Trophoblast cell (in vitro differentiated cells and primary cell): Measurements from ENCODE around the gene DDX5.
"Not testable (repeated sequence)": the region's sequence is repeated elsewhere in the genome, so short reads cannot be mapped to it uniquely, and the experiment has no call there.

ENCODE experiments used
- DNase-seq, 2 donors: peaks; one replicate each; pipeline ENCODE4 v3.0.0-alpha.2; 2016
- H2AFZ ChIP-seq: 2 replicates; pipeline ENCODE4 v1.6.1; 2013; ENCODE audit warnings: low read length, moderate library complexity, mild to moderate bottlenecking; ENCODE audit not compliant: insufficient read depth, poor library complexity
- H2AK5ac ChIP-seq: 2 replicates; pipeline ENCODE4 v1.6.1; 2013; ENCODE audit warnings: mild to moderate bottlenecking, low read length
- H2BK120ac ChIP-seq: 2 replicates; pipeline ENCODE4 v1.6.1; 2013; ENCODE audit warnings: low read length, mild to moderate bottlenecking, moderate library complexity; ENCODE audit not compliant: insufficient read depth, poor library complexity
- H2BK12ac ChIP-seq: 2 replicates; pipeline ENCODE4 v1.6.1; 2013; ENCODE audit warnings: mild to moderate bottlenecking, low read length, moderate library complexity
- H2BK5ac ChIP-seq: 2 replicates; pipeline ENCODE4 v1.6.1; 2013; ENCODE audit warnings: low read length, low read depth, moderate library complexity, mild to moderate bottlenecking; ENCODE audit not compliant: poor library complexity
- H3K14ac ChIP-seq: 2 replicates; pipeline ENCODE4 v1.6.1; 2013; ENCODE audit warnings: mild to moderate bottlenecking, low read length
- H3K18ac ChIP-seq: 2 replicates; pipeline ENCODE4 v1.6.1; 2013; ENCODE audit warnings: mild to moderate bottlenecking, low read length
- H3K23ac ChIP-seq: 2 replicates; pipeline ENCODE4 v1.6.1; 2013; ENCODE audit warnings: low read length
- H3K27ac ChIP-seq: 2 replicates; pipeline ENCODE4 v1.5.1; 2013; ENCODE audit warnings: low read depth, mild to moderate bottlenecking, inconsistent platforms, low read length, moderate library complexity
- H3K27me3 ChIP-seq: 2 replicates; pipeline ENCODE4 v1.6.1; 2013; ENCODE audit warnings: inconsistent platforms, mild to moderate bottlenecking, low read length, moderate library complexity; ENCODE audit not compliant: insufficient read depth
- H3K36me3 ChIP-seq, 2 experiments: 1 replicate in 1 of 2; 2 replicates in 1 of 2; pipeline ENCODE4 v1.6.1; 2013; ENCODE audit warnings: low read length in 2 of 2, mild to moderate bottlenecking in 2 of 2, moderate library complexity in 1 of 2; ENCODE audit not compliant: insufficient read depth in 2 of 2, control insufficient read depth in 1 of 2
- H3K4ac ChIP-seq: 2 replicates; pipeline ENCODE4 v1.6.1; 2013; ENCODE audit warnings: low read depth, mild to moderate bottlenecking, low read length, moderate library complexity
- H3K4me1 ChIP-seq, 2 experiments: 1 replicate in 1 of 2; 2 replicates in 1 of 2; pipeline ENCODE4 v1.6.1; 2013; ENCODE audit warnings: low read length in 2 of 2, mild to moderate bottlenecking in 2 of 2, moderate library complexity in 1 of 2; ENCODE audit not compliant: insufficient read depth in 2 of 2, control insufficient read depth in 1 of 2
- H3K4me2 ChIP-seq: 2 replicates; pipeline ENCODE4 v1.6.1; 2013; ENCODE audit warnings: inconsistent platforms, mild to moderate bottlenecking, low read length, moderate library complexity
- H3K4me3 ChIP-seq: 2 replicates; pipeline ENCODE4 v1.5.1; 2013; ENCODE audit warnings: mild to moderate bottlenecking, low read depth, low read length, inconsistent platforms
- H3K79me1 ChIP-seq: one replicate; pipeline ENCODE4 v1.6.1; 2013; ENCODE audit warnings: low read length
- H3K79me2 ChIP-seq: 2 replicates; pipeline ENCODE4 v1.6.1; 2013; ENCODE audit warnings: low read length, mild to moderate bottlenecking; ENCODE audit not compliant: control insufficient read depth, insufficient read depth, poor library complexity
- H3K9ac ChIP-seq: 2 replicates; pipeline ENCODE4 v1.6.1; 2013; ENCODE audit warnings: mild to moderate bottlenecking, low read length
- H3K9me3 ChIP-seq: 2 replicates; pipeline ENCODE4 v1.6.1; 2013; ENCODE audit warnings: low read depth, mild to moderate bottlenecking, control low read depth, inconsistent platforms, low read length; ENCODE audit not compliant: insufficient read depth
- H4K12ac ChIP-seq: 2 replicates; pipeline ENCODE4 v1.6.1; 2013; ENCODE audit warnings: low read depth, mild to moderate bottlenecking, low read length, moderate library complexity
- H4K8ac ChIP-seq: 2 replicates; pipeline ENCODE4 v1.6.1; 2013; ENCODE audit warnings: low read depth, mild to moderate bottlenecking, low read length, moderate library complexity
- H4K91ac ChIP-seq: one replicate; pipeline ENCODE4 v1.6.1; 2013; ENCODE audit warnings: low read depth, mild to moderate bottlenecking, low read length, moderate library complexity
- WGBS: extraction: QIAGEN DNeasy Blood & Tissue Kit; methylation state at CpG from one replicate; pipeline ENCODE4 v1.1.7; 2013; ENCODE audit warnings: missing lambda C conversion rate; ENCODE audit not compliant: insufficient read length, insufficient coverage; ENCODE audit errors: extremely low coverage; 5-methylcytosine and 5-hydroxymethylcytosine counted together

The DDX5 gene

DNA sequence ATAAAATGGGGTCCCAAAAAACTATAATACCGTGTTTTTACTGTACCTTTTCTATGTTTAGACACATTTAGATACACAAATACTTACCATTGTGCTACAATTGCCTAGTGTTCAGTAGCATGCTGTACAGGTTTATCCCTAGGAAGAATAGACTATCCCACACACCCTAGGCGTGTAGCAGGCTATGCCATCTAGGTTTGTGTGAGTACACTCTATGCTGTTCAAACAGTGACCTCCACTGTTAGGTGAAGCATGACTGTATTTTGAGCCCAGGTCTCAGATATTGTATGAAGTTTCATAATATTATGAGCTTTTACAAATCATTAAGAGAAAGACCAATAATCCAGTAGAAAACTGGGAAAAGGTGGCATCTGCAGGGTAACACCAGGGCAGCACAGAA lies 33.5 kb downstream of the DDX5 start:
- Histone ChIP-seq H3K79me2 (no peaks in the 10 kb centered on the region), H2BK5ac (no peak overlapping the region), H2BK120ac (no peak overlapping the region), H3K27ac (no peak overlapping the region), H3K18ac (no peak overlapping the region), H3K36me3 (no peaks in the 10 kb centered on the region), H3K4me1 (no peaks in the 10 kb centered on the region), H3K9ac (no peak overlapping the region), H4K8ac (no peak overlapping the region), H2AFZ (no peak overlapping the region), H2BK12ac (no peak overlapping the region), H3K23ac (no peak overlapping the region), H3K79me1 (no peaks in the 10 kb centered on the region), H2AK5ac (no peak overlapping the region), H3K9me3 (no peaks in the 10 kb centered on the region), H3K4me2 (no peak overlapping the region), H3K4ac (no peak overlapping the region), H3K14ac (no peak overlapping the region), H4K12ac (no peak overlapping the region), H4K91ac (no peak overlapping the region), H3K27me3 (no peaks in the 10 kb centered on the region), H3K4me3 (no peak overlapping the region)
- no peak for DNase-seq
- no CpG with 5 or more reads among the region's 2 CpGs for WGBS

GRCh38 chr17:64471440-64471839 lies 34.6 kb downstream of the DDX5 start:
- no peak overlapping the region for H3K27ac ChIP-seq
- no peaks in the 10 kb centered on the region for H3K79me1 ChIP-seq
- H3K4me3 ChIP-seq: no peak overlapping the region
- no peak overlapping the region for H2AFZ ChIP-seq
- H4K12ac ChIP-seq: no peak overlapping the region
- no peaks in the 10 kb centered on the region for H3K79me2 ChIP-seq
- H3K36me3 ChIP-seq: no peaks in the 10 kb centered on the region
- H3K4me1 ChIP-seq: peaks cover 0 to under 1% of the 10 kb centered on the region in 2 experiments
- no peak overlapping the region for H4K91ac ChIP-seq
- H4K8ac ChIP-seq: no peak overlapping the region
- no peak overlapping the region for H3K9ac ChIP-seq
- no peak overlapping the region for H2AK5ac ChIP-seq
- H3K9me3 ChIP-seq: no peaks in the 10 kb centered on the region
- H3K18ac ChIP-seq: no peak overlapping the region
- no peak overlapping the region for H2BK120ac ChIP-seq
- H3K23ac ChIP-seq: peak overlapping the region; percentile 22
- H3K4me2 ChIP-seq: no peak overlapping the region
- no peak overlapping the region for H2BK12ac ChIP-seq
- WGBS: no CpG with 5 or more reads among the region's 3 CpGs
- no peaks in the 10 kb centered on the region for H3K27me3 ChIP-seq
- DNase-seq: no peak
- H3K14ac ChIP-seq: no peak overlapping the region
- H2BK5ac ChIP-seq: no peak overlapping the region
- no peak overlapping the region for H3K4ac ChIP-seq

- no peak overlapping the region for H3K23ac ChIP-seq
- H4K8ac ChIP-seq: no peak overlapping the region
- H3K27ac ChIP-seq: no peak overlapping the region
- no peaks in the 10 kb centered on the region for H3K36me3 ChIP-seq
- H3K9ac ChIP-seq: no peak overlapping the region
- no peak overlapping the region for H2AK5ac ChIP-seq
- no CpG with 5 or more reads among the region's 4 CpGs for WGBS
- H3K14ac ChIP-seq: no peak overlapping the region
- no peak overlapping the region for H3K18ac ChIP-seq
- H4K91ac ChIP-seq: no peak overlapping the region
- H2AFZ ChIP-seq: no peak overlapping the region
- H2BK12ac ChIP-seq: no peak overlapping the region
- no peaks in the 10 kb centered on the region for H3K79me2 ChIP-seq
- H4K12ac ChIP-seq: no peak overlapping the region
- no peaks in the 10 kb centered on the region for H3K9me3 ChIP-seq
- no peaks in the 10 kb centered on the region for H3K79me1 ChIP-seq
- H3K4ac ChIP-seq: no peak overlapping the region
- H2BK5ac ChIP-seq: no peak overlapping the region
- DNase-seq: no peak
- H3K27me3 ChIP-seq: no peaks in the 10 kb centered on the region
- no peak overlapping the region for H3K4me3 ChIP-seq
- no peak overlapping the region for H2BK120ac ChIP-seq
- H3K4me2 ChIP-seq: no peak overlapping the region
- H3K4me1 ChIP-seq: peaks cover 0 to 4% of the 10 kb centered on the region in 2 experiments
Observed at GRCh38 chr17:64470625-64471024, 35.5 kb downstream of the DDX5 start.

DNA sequence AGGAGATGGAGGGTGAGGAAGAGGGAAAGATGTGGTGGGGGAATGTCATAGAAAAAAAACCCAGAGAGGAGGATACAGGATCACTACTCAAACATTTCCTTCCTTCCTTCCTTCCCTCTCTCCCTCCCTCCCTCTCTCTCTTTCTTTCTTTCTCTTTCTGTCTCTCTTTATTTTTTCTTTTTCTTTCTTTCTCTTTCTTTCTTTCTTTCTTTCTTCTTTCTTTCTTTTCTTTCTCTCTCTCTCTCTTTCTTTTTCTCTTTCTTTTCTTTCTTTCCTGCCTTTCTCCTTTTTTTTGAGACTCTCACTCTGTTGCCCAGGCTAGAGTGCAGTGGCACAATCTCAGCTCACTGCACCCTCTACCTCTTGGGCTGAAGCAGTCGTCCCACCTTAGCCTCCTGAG lies 39.3 kb downstream of the DDX5 start:
- not testable (repeated sequence) for H2AK5ac ChIP-seq, DNase-seq, H3K23ac ChIP-seq, H3K4ac ChIP-seq, H3K4me1 ChIP-seq, H2BK12ac ChIP-seq, H3K18ac ChIP-seq, H3K27ac ChIP-seq, H3K9me3 ChIP-seq, H3K36me3 ChIP-seq, H3K4me2 ChIP-seq, H4K12ac ChIP-seq, H3K14ac ChIP-seq, H3K4me3 ChIP-seq, H2BK120ac ChIP-seq, H3K27me3 ChIP-seq, H2BK5ac ChIP-seq, H4K8ac ChIP-seq, H3K79me1 ChIP-seq, H3K9ac ChIP-seq, H2AFZ ChIP-seq, H3K79me2 ChIP-seq, H4K91ac ChIP-seq
- no CpG with 5 or more reads among the region's 1 CpG for WGBS
